Fibroblast of upper back skin (primary cell): Measurements from ENCODE around the gene ABHD15.

ENCODE experiments used
- DNase-seq: peaks from one replicate; pipeline ENCODE4 v3.0.0-alpha.2; 2013

ABHD15 gene, protein sequence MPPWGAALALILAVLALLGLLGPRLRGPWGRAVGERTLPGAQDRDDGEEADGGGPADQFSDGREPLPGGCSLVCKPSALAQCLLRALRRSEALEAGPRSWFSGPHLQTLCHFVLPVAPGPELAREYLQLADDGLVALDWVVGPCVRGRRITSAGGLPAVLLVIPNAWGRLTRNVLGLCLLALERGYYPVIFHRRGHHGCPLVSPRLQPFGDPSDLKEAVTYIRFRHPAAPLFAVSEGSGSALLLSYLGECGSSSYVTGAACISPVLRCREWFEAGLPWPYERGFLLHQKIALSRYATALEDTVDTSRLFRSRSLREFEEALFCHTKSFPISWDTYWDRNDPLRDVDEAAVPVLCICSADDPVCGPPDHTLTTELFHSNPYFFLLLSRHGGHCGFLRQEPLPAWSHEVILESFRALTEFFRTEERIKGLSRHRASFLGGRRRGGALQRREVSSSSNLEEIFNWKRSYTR

DNA sequence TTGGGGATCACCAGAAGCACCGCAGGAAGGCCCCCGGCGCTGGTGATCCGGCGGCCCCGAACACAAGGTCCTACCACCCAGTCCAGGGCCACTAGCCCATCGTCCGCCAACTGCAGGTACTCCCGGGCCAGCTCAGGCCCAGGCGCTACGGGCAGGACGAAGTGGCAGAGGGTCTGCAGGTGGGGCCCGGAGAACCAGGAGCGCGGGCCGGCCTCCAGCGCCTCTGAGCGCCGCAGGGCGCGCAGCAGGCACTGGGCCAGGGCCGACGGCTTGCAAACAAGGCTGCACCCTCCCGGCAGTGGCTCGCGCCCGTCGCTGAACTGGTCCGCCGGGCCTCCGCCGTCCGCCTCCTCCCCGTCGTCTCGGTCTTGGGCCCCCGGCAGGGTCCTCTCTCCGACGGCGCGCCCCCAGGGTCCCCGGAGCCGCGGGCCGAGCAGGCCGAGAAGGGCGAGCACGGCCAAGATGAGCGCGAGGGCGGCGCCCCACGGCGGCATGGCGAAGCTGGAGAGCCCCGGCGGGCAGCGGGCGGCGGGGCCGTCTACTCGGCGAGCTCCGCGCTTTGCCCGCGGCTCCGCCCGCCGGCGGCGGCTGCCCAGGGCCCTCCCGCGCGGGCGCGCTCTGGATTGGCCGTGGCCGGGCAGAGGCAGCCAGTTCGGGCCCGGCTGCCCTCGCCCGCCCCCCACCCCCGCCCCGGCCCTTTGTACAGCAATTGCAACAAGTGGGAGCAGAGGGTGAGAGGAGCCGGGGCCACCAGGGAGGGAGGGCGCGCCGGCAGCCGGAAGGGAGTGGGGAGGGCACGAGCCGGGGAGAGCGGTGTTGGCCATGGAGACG lies at the start of gene ABHD15:
TSS of gene ABHD15 (minus strand) at position 565 of the 831 bp plus-strand sequence. CDS start at position 494, 71 bp downstream.
- peak; percentile 46 for DNase-seq

- DNase-seq = peak; percentile 78
These were observed 48.9 kb upstream of the ABHD15 start for GRCh38 chr17:29615492-29616299.

- peak; percentile 34 for DNase-seq
These were observed 48.2 kb upstream of the ABHD15 start for GRCh38 chr17:29615048-29615385.

GRCh38 chr17:29614349-29615047 lies 47.7 kb upstream of the ABHD15 start:
- DNase-seq = no peak

GRCh38 chr17:29613856-29614255 lies 47.0 kb upstream of the ABHD15 start:
- no peak for DNase-seq

DNA sequence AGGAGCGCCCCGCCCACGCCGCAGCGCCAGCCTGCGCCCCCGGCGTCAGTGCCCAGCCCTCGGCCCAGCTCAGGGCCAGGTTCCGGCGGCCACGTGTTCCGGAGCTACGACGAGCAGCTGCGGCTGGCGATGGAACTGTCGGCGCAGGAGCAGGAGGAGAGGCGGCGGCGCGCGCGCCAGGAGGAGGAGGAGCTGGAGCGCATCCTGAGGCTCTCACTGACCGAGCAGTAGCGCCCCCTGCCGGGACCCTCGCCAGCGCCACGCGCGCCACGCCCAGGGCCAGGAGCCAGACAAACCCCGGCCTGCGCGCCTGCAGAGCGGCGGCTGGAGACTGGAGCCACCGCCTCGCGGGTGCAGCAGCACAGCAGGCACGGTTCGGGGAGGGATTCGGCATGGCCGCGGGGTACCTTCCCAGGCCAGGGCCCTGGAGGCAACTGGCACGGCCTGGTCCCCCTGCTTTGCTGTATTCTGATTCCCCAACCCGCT lies 46.6 kb upstream of the ABHD15 start:
- DNase-seq = peak; percentile 86

DNA sequence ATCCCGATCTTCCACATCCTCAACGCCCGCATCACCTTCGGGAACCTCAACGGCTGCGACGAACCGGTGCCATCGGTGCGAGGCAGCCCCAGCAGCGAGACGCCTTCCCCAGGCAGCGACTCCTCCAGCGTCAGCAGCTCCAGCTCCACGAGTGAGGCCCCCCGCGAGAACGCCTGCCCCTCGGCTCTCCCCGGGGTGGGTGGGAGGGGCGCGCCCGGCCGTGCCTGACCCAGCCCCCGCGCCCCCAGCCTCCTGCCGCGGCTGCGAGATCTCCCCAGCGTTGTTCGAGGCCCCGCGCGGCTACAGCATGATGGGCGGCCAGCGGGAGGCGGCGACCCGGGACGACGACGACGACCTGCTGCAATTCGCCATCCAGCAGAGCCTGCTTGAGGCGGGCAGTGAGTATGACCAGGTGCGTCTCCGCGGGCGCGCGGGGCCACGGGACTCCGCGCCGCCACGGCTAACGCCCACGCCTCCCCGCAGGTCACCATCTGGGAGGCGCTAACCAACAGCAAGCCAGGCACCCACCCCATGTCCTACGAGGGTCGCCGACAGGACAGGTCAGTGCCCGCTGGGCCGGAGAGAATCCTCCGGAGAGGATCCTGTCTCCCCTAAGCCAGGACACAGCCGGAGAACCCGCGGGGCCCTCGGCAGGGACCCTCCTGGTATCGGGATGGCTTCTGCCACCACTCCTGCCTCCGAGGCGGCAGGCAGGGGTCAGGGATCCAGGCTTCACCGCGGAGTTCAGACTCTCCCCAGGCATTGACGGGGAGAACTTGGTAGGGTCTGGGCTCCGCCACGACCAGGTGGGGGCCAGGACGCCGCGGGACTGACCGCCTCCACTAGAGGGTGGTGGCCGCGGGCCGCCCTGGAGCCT lies 45.8 kb upstream of the ABHD15 start:
- DNase-seq = no peak

- no peak for DNase-seq
These were observed 45.2 kb upstream of the ABHD15 start for GRCh38 chr17:29612094-29612403.

- no peak for DNase-seq
These were observed 44.7 kb upstream of the ABHD15 start for GRCh38 chr17:29611351-29612093.

- DNase-seq = no peak
These were observed 43.6 kb upstream of the ABHD15 start for GRCh38 chr17:29610395-29610794.

- no peak for DNase-seq
These were observed 42.1 kb upstream of the ABHD15 start for GRCh38 chr17:29608986-29609385.

GRCh38 chr17:29607557-29608195 lies 40.8 kb upstream of the ABHD15 start:
- no peak for DNase-seq

DNA sequence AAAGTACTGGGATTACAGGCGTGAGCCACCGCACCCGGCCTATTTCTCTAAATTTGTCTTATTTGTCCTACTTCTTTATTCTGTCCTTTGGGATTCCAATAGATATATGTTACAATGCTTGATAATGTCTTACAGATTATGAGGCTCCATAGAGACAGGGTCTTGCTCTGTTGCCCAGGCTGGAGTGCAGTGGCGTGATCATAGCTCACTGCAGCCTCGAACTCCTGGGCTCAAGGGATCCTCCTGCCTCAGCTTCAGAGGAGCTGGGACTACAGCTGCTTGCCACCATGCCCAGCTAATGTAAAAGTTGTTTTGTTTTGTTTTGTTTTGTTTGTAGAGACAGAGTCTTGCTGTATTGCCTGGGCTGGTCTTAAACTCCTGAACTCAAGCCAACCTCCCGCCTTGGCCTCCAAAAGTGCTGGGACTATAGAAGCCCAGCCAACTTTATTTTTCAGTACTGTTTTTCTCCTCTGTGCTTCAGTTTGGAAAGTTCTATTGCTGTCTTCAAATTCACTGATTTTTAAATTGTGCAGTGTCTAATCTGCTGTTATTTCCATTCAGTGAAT lies 36.4 kb upstream of the ABHD15 start:
- no peak for DNase-seq

- DNase-seq = no peak
These were observed 30.7 kb upstream of the ABHD15 start for GRCh38 chr17:29597361-29598172.

- DNase-seq = no peak
These were observed 30.0 kb upstream of the ABHD15 start for GRCh38 chr17:29596811-29597210.

DNA sequence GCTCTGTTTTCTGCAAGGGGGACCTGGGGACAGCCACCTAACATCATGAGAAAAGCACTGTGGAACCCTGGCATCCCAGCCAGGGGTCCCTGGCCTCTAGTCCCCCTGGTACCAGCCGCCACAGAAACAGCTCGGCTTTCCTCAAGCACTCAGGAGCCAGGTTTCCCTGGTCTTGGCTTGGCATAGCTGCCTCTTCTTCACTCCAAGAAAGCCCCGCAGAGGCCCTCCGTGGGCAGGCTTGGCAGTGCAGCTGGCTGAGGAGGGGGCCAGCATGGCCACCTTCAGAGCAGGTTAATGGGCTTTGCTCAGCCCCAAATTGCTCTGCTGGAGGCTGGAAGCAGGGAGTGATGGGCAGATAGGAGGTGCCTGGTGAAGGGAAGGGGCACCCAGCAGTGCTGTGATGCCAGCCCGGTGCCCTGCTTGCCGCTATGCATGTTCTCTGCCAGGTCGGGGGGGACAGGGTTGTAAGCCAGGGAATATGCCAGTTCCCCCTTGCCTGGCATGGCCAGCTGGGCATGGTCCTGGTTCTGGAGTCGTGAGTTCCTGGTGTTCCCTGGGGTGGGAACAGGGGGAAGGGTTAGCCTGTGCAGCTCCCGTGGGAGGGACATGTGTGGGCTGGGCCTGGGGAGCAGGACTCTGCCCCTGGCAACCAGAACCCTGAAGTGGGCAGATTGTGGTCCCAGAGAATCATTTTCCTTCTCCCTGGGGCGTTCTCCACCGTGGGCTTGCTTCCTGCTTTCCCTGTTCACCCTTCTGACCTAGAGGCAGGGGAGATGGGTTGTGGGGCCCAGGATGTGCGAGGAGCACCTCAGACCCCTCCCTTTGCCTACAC lies 29.3 kb upstream of the ABHD15 start:
- DNase-seq = no peak

DNA sequence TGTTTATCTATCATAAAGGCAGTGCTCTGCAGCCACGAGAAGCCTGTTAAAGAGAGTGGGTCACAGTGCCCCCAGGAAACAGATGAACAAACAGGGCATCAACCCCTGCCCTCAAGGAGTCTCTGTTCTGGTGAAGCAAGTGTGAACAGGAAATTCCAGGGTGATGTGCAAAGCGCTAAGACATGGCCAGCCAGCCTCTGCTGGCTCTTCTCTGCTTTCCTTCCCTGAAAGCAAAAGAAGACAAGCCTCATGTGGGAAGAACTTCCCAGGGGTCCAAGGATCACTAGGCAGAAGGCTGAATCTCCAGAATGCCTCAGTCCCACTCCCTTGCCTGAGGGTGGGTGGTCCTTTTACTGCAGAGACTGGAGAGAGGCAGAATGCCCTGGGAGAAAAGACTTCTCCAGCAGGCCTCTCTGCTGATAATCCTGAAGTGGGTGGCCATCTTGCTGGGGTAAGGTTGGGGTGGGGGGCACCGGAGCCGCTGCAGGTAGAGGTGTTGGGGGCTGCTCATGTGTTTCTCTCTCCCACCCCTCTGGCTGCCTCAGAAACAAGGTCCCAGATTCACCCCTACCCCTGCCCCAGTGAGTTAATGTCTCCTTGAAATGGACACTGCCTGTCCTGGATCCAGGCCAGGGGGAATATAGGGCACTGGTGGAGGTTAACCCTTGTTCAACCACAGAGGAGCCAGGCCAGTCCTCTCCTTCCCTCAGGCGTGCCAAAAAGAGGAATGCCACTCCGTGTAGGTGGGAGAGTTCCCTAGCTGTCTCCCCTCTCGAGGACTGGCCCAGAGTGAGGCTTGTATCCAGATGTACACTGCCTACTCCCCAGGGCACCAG lies 28.5 kb upstream of the ABHD15 start:
- peak; percentile 38 for DNase-seq
